ENCODE results near the gene NTM.

DNA sequence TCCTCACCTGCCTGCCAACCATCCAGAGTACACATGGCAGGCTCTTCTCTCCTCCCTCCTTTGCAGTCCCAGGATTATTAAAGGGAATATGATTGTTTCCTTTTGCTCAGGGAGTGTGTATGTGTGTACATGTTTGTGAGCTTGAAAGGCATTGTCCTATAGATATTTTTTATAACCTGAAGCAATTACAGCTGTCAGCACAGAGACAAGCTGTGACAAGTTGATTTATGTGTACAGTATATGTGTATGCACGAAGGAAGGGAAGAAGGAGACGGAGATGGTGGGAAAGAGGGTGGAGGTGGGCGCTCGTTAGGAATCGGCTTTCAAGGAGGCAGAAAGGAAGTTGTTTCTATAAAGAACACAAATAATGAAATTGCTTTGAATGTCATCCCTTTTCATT lies 537.0 kb downstream of the NTM start:
- no peak for TF ChIP-seq POLR2A (IDR thresholded peaks at IDR 0.05; ENCODE audit: low read depth, low read length)
- no peak for TF ChIP-seq POLR2AphosphoS5 (IDR thresholded peaks at IDR 0.05; ENCODE audit: low read depth, low read length)
- TF ChIP-seq TAF1 (IDR thresholded peaks at IDR 0.05; ENCODE audit: low read depth, low read length), result no peak
- TF ChIP-seq SPI1 (IDR thresholded peaks at IDR 0.05; ENCODE audit: low read depth, low read length), result no peak
- TF ChIP-seq POU2F2 (IDR thresholded peaks at IDR 0.05; ENCODE audit: low read depth, low read length), result no peak
- no peak for TF ChIP-seq PAX5 (IDR thresholded peaks at IDR 0.05; ENCODE audit: insufficient read depth, low read length, severe bottlenecking)

Data from GM12891 (cell line).